NT2/D1 (cell line): Measurements from ENCODE around the gene CD9.

Experiments
- SUZ12 ChIP-seq: IDR thresholded peaks from 2 replicates; pipeline ENCODE4 v1.6.1; 2011; ENCODE audit not compliant: insufficient read length, insufficient read depth; ENCODE audit errors: extremely low read depth
- YY1 ChIP-seq: IDR thresholded peaks from 2 replicates; pipeline ENCODE4 v1.6.1; 2011; ENCODE audit not compliant: insufficient read length, insufficient read depth
- ZNF274 ChIP-seq: IDR thresholded peaks from 2 replicates; pipeline ENCODE4 v1.6.1; 2011; ENCODE audit warnings: mild to moderate bottlenecking, low read depth, low read length

GRCh38 chr12:6285532-6286306 lies 85.5 kb downstream of the CD9 start:
- TF ChIP-seq SUZ12 (no peak), ZNF274 (no peak), YY1 (no peak)
